ENCODE results near the gene MESP1.

GRCh38 chr15:89759835-89760234 is 8.8 kb upstream of the MESP1 start:
- TF ChIP-seq POLR2A (IDR thresholded peaks at IDR 0.05): no peak
- TF ChIP-seq CTCF (IDR thresholded peaks at IDR 0.05): no peak
